Omental fat pad (tissue), 4 donors: ENCODE measurements around the gene BRD8. TPM values are rescaled to one million over a fixed set of nuclear protein-coding genes. Genes with fewer than 3 reads are reported as not detected.

ENCODE experiments used
- ATAC-seq: fragments of 150-250 bp; one replicate; pipeline ENCODE4 v1.9.1; 2016; ENCODE audit warnings: mild to moderate bottlenecking, moderate library complexity; ENCODE audit not compliant: low FRiP score
- DNase-seq: peaks from one replicate; pipeline ENCODE4 v3.0.0-alpha.2; 2019; ENCODE audit warnings: low spot score
- total RNA-seq, 4 donors: library from RNA; depleted of rRNA; stranded (reverse); fragments of >200 nt; gene quantifications; one replicate each; pipeline ENCODE4 v1.1.0, GENCODE V29; 2016
- TF ChIP-seq, protein P1 (sequence below), 3 donors: fragments of 450-650 bp; IDR thresholded peaks; one replicate each; pipeline ENCODE4 v1.5.1; 2016 to 2017; ENCODE audit warnings: antibody characterized with exemption in 3 of 3, mild to moderate bottlenecking in 3 of 3, moderate library complexity in 2 of 3

Gene BRD8
- total RNA-seq, 4 donors from 2014 or later: 25.0 to 49.2 (median 29.0) TPM

DNA sequence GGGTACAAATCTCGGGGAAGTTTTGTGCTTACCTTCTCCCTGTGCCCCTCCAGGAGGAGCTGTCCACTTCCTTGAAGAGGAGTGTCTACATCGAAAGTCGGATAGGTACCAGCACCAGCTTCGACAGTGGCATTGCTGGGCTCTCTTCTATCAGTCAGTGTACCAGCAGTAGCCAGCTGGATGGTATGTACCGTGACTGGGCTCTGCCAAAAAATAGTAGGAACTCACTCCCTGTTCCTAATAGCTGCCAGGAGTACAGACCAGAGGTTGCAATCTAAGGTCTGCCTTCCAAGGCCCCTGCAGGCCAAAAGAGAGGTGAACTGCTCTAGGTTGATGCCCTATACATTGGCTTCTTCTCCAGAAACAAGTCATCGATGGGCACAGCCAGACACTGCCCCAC, 4.4 kb upstream of the BRD8 start:
- TF ChIP-seq, protein P1, sequence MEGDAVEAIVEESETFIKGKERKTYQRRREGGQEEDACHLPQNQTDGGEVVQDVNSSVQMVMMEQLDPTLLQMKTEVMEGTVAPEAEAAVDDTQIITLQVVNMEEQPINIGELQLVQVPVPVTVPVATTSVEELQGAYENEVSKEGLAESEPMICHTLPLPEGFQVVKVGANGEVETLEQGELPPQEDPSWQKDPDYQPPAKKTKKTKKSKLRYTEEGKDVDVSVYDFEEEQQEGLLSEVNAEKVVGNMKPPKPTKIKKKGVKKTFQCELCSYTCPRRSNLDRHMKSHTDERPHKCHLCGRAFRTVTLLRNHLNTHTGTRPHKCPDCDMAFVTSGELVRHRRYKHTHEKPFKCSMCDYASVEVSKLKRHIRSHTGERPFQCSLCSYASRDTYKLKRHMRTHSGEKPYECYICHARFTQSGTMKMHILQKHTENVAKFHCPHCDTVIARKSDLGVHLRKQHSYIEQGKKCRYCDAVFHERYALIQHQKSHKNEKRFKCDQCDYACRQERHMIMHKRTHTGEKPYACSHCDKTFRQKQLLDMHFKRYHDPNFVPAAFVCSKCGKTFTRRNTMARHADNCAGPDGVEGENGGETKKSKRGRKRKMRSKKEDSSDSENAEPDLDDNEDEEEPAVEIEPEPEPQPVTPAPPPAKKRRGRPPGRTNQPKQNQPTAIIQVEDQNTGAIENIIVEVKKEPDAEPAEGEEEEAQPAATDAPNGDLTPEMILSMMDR (IDR thresholded peaks at IDR 0.05): no peak
- no peak for ATAC-seq

DNA sequence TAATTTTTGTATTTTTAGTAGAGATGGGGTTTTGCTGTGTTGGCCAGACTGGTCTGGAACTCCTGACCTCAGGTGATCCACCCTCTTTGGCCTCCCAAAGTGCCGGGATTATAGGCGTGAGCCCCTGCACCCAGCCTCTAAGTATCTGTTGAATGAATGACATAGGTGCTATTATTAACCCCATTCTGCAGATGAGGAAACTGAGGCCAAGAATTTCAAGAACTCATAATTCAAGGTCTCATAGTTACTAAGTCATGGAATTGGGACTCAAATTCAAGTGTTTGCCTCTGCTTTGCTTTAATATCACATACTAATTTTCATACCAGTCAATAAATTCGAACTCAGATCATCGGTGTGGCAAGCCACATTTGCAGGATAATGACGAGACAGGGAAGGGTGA, 2.4 kb upstream of the BRD8 start:
- TF ChIP-seq, protein P1 (IDR thresholded peaks at IDR 0.05): no peak
- ATAC-seq (no peak), DNase-seq (no peak)

More for the DNA sequence above, 4.4 kb upstream of the BRD8 start:
- no peak for DNase-seq

DNA sequence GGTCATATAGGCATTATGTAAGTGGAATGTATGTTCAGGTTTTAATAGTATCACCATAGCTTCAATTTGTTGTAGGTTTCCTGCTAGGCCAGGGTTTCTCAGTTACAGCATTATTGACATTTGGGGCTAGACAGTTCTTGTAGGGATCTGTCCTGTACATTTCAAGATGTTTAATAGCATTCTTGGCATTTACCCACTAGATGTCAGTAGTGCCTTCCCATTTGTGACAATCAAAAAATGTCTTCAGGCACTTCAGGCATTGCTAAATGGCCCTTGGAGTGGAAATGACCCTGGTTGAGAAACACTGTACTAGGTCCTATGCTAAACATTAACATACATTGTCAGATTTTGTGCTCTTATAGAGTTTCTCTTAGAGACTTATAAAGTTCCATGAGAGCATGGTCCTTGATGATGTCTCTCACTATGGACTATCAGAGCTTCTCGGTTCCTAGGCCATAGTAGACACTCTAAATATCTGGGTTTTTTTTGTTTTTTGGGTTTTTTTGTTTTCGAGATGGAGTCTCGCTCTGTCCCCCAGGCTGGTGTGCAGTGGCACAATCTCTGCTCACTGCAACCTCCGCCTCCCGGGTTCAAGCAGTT, 1.9 kb upstream of the BRD8 start:
- TF ChIP-seq, protein P1 (IDR thresholded peaks at IDR 0.05): no peak
- DNase-seq (no peak), ATAC-seq (no peak)

DNA sequence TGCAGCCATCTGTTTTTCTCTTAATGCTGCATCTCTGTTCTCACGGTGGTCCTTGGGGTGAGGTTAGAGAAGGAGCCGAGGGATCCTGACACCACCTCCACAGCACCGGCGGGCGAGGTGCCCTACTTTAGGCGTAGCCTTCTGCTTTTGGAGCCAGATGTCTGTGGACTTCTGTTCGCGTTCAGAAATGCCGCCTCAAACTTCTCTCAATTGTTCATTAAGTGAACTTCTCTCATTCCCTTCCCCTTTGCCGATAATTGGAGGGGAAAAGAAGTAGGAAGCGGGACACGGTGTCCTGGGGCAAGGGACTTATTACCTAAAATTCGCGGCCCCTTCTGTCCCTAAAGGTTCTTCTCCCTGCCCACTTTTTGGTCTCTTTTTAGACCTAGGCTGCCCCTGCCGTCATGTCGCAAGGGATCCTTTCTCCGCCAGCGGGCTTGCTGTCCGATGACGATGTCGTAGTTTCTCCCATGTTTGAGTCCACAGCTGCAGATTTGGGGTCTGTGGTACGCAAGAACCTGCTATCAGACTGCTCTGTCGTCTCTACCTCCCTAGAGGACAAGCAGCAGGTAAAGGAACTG, 937 bp upstream of the BRD8 start:
- no peak for ATAC-seq

DNA sequence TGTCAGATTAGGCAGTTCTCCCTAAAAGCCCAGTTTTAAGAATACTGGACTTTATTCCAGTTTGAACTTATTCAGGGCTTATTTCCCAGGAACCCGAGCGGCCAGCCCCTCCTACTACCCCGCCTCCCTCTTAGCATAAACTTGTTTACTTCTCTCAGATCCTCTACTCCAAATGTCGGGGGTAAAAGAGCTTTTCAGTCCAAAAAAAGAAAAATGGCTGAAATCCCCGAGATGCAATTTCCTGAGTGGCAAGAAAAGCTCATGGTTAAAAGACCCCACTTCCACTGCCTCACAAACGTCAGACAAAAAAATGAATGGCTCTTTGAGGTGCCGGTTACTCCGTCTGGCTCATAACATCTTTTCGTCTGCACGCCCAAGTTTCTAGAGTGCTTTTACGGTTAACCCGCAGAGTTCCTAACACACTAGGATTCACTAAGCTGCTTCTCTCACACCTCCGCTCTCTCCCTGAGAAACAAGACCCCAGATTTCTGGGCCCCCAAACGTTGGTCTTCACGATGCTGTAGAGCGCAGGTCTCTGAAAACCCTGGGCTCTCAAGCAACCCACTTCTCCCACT, 402 bp downstream of the BRD8 start:
- DNase-seq (no peak), ATAC-seq (no peak)
- TF ChIP-seq, protein P1 (IDR thresholded peaks at IDR 0.05): no peak

More for the DNA sequence above, 937 bp upstream of the BRD8 start:
- no peak for DNase-seq
- TF ChIP-seq, protein P1 (IDR thresholded peaks at IDR 0.05): no peak

DNA sequence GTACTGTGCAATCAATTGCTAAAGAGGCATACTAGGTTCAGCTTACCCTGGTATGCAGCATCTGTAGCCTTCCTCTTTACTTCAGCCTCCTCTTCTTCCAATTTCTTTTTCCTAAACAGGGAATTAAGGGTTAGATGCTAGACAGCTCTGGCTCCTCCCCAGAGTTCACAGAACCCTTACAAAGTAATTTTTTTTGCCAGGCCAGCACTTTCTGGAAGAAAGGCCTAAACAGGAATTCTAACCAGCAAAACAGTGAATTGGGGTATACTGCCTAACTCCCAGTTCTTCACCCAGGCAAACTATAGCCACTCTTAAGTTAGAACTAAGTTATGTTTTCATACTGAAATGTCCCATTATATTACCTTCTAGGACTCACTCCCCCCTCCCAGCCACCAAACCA, 8.1 kb downstream of the BRD8 start:
- no peak for ATAC-seq
- no peak for DNase-seq
- TF ChIP-seq, protein P1 (IDR thresholded peaks at IDR 0.05): no peak

DNA sequence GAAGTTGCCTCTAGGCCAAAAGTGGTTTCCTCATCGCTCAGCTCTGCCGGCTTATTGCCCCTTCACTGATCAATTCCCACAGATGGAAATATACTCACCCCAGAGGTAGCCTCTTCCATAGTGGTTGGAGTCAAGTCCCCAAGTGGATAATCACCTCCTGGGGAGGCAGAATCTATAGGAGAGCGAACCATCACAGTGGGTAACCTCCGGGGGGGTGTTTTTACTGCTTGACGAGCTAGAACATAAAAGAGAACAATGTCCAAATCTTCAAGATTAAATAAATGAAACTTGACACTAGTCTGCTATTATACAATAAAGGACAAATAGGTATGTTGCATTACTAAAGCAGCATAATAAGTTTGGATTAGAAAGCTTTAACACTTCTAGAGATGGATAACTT, 9.3 kb downstream of the BRD8 start:
- TF ChIP-seq, protein P1 (IDR thresholded peaks at IDR 0.05): no peak
- ATAC-seq (no peak), DNase-seq (no peak)
